ENCODE results near the gene NR3C1.

Gene NR3C1

GRCh38 chr5:143234162-143234842 lies 169.2 kb downstream of the NR3C1 start:
- Histone ChIP-seq H3K4me2 (ENCODE audit: low read depth, low read length, poor library complexity, severe bottlenecking) (no peak overlapping the region), H3F3A (ENCODE audit: low read depth) (no peaks in the 10 kb centered on the region), H3K9ac (ENCODE audit: low read depth, low read length, poor library complexity, severe bottlenecking) (no peak overlapping the region), H3K9me3 (ENCODE audit: insufficient read depth, low read depth, low read length) (no peaks in the 10 kb centered on the region), H4K20me1 (ENCODE audit: insufficient read depth, low read length, poor library complexity, severe bottlenecking) (no peaks in the 10 kb centered on the region), H2AFZ (ENCODE audit: low read length) (no peak overlapping the region), H3K4me1 (ENCODE audit: insufficient read depth, low read length, poor library complexity, severe bottlenecking) (peaks cover 8% of the 10 kb centered on the region), H3K9me2 (replicated peaks; ENCODE audit: low read depth, low read length) (no peaks in the 10 kb centered on the region), H3K27me3 (ENCODE audit: insufficient read depth, low read length, poor library complexity, severe bottlenecking) (no peaks in the 10 kb centered on the region), H3K79me2 (ENCODE audit: insufficient read depth, low read length) (no peaks in the 10 kb centered on the region), H3K4me3 (ENCODE audit: low read length, poor library complexity, severe bottlenecking) (no peak overlapping the region), H3K36me3 (ENCODE audit: insufficient read depth, low read length) (no peaks in the 10 kb centered on the region)
- TF ChIP-seq EZH2phosphoT487 (IDR thresholded peaks at IDR 0.05; ENCODE audit: borderline replicate concordance): no peak
- no peak for TF ChIP-seq CTCF (conservative IDR thresholded peaks at IDR 0.05; ENCODE audit: low read length)

- TF ChIP-seq EZH2phosphoT487 (IDR thresholded peaks at IDR 0.05; ENCODE audit: borderline replicate concordance) (no peak), CTCF (conservative IDR thresholded peaks at IDR 0.05; ENCODE audit: low read length) (no peak)
- no peaks in the 10 kb centered on the region for H3K27me3 ChIP-seq (ENCODE audit: insufficient read depth, low read length, poor library complexity, severe bottlenecking)
Measured at GRCh38 chr5:143233031-143233430, 170.5 kb downstream of the NR3C1 start.

GRCh38 chr5:143231973-143232812 lies 171.3 kb downstream of the NR3C1 start:
- TF ChIP-seq EZH2phosphoT487 (IDR thresholded peaks at IDR 0.05; ENCODE audit: borderline replicate concordance) (no peak), CTCF (conservative IDR thresholded peaks at IDR 0.05; ENCODE audit: low read length) (no peak)
- no peak overlapping the region for H3K4me3 ChIP-seq (ENCODE audit: low read length, poor library complexity, severe bottlenecking)
- no peak overlapping the region for H2AFZ ChIP-seq (ENCODE audit: low read length)
- H3K4me2 ChIP-seq (ENCODE audit: low read depth, low read length, poor library complexity, severe bottlenecking): no peak overlapping the region
- peaks cover 8% of the 10 kb centered on the region for H3K4me1 ChIP-seq (ENCODE audit: insufficient read depth, low read length, poor library complexity, severe bottlenecking)
- H3K9me3 ChIP-seq (ENCODE audit: insufficient read depth, low read depth, low read length): no peaks in the 10 kb centered on the region
- no peaks in the 10 kb centered on the region for H3K79me2 ChIP-seq (ENCODE audit: insufficient read depth, low read length)
- H3F3A ChIP-seq (ENCODE audit: low read depth): no peaks in the 10 kb centered on the region
- no peaks in the 10 kb centered on the region for H3K27me3 ChIP-seq (ENCODE audit: insufficient read depth, low read length, poor library complexity, severe bottlenecking)
- no peak overlapping the region for H3K9ac ChIP-seq (ENCODE audit: low read depth, low read length, poor library complexity, severe bottlenecking)
- H3K9me2 ChIP-seq (replicated peaks; ENCODE audit: low read depth, low read length): no peaks in the 10 kb centered on the region
- H3K36me3 ChIP-seq (ENCODE audit: insufficient read depth, low read length): no peaks in the 10 kb centered on the region
- H4K20me1 ChIP-seq (ENCODE audit: insufficient read depth, low read length, poor library complexity, severe bottlenecking): no peaks in the 10 kb centered on the region

More at GRCh38 chr5:143233031-143233430, 170.5 kb downstream of the NR3C1 start:
- H3F3A ChIP-seq (ENCODE audit: low read depth): no peaks in the 10 kb centered on the region
- H3K9ac ChIP-seq (ENCODE audit: low read depth, low read length, poor library complexity, severe bottlenecking): no peak overlapping the region
- no peak overlapping the region for H3K4me3 ChIP-seq (ENCODE audit: low read length, poor library complexity, severe bottlenecking)
- H3K79me2 ChIP-seq (ENCODE audit: insufficient read depth, low read length): no peaks in the 10 kb centered on the region
- H3K4me1 ChIP-seq (ENCODE audit: insufficient read depth, low read length, poor library complexity, severe bottlenecking): peaks cover 8% of the 10 kb centered on the region
- H3K9me3 ChIP-seq (ENCODE audit: insufficient read depth, low read depth, low read length): no peaks in the 10 kb centered on the region
- H4K20me1 ChIP-seq (ENCODE audit: insufficient read depth, low read length, poor library complexity, severe bottlenecking): no peaks in the 10 kb centered on the region
- H3K9me2 ChIP-seq (replicated peaks; ENCODE audit: low read depth, low read length): no peaks in the 10 kb centered on the region
- no peak overlapping the region for H2AFZ ChIP-seq (ENCODE audit: low read length)
- no peaks in the 10 kb centered on the region for H3K36me3 ChIP-seq (ENCODE audit: insufficient read depth, low read length)
- H3K4me2 ChIP-seq (ENCODE audit: low read depth, low read length, poor library complexity, severe bottlenecking): no peak overlapping the region

Measured in Loucy (cell line).